H1 (cell line): Measurements from ENCODE around the gene CTNS. TPM values are rescaled to one million over a fixed set of nuclear protein-coding genes. Genes with fewer than 3 reads are reported as not detected.

Experiments used
- CTCF ChIA-PET: fragments of 300-600 bp; sonication (Branson Sonifier 250); formaldehyde crosslinking; loops from one replicate; lab custom pipeline; 2021; ENCODE audit not compliant: partially characterized antibody; lab: Charles Lee
- POLR2A ChIA-PET: fragments of 300-600 bp; sonication (Branson Sonifier 250); formaldehyde crosslinking; loops from one replicate; lab custom pipeline; 2021; ENCODE audit warnings: inconsistent platforms; ENCODE audit not compliant: partially characterized antibody; lab: Charles Lee
- DNase-seq, 2 experiments: peaks; one replicate each; pipeline versions ENCODE4 v3.0.0 to v3.0.0-alpha.2; 2010 to 2022; ENCODE audit warnings: low spot score in 2 of 2, low read depth in 1 of 2, mixed read lengths in 1 of 2
- FAIRE-seq: peaks from 2 replicates; lab custom pipeline; 2011; peaks lifted over from hg19 to GRCh38; lab: Jason Lieb, UNC
- H2AFZ ChIP-seq: 2 replicates; pipeline ENCODE4 v1.8.1; 2012; ENCODE audit warnings: low read length, inconsistent platforms
- H2AK5ac ChIP-seq: 2 replicates; pipeline ENCODE4 v1.6.1; 2013; ENCODE audit warnings: low read depth, low read length
- H2BK120ac ChIP-seq: replicated peaks from 2 replicates; pipeline ENCODE3; 2013; ENCODE audit warnings: low read depth, low read length, inconsistent platforms
- H2BK12ac ChIP-seq: 2 replicates; pipeline ENCODE4 v1.6.1; 2013; ENCODE audit warnings: low read depth, low read length
- H2BK15ac ChIP-seq: 2 replicates; pipeline ENCODE4 v1.6.1; 2013; ENCODE audit warnings: low read length
- H2BK20ac ChIP-seq: 2 replicates; pipeline ENCODE4 v1.6.1; 2013; ENCODE audit warnings: low read length
- H2BK5ac ChIP-seq: 2 replicates; pipeline ENCODE4 v1.6.1; 2013; ENCODE audit warnings: low read depth, low read length
- H3K14ac ChIP-seq: 2 replicates; pipeline ENCODE4 v1.6.1; 2013; ENCODE audit warnings: inconsistent platforms; ENCODE audit not compliant: insufficient read length
- H3K18ac ChIP-seq: 2 replicates; pipeline ENCODE4 v1.6.1; 2013; ENCODE audit warnings: low read length; ENCODE audit errors: extremely low read depth
- H3K23ac ChIP-seq: 2 replicates; pipeline ENCODE4 v1.6.1; 2013; ENCODE audit warnings: inconsistent platforms; ENCODE audit not compliant: insufficient read length
- H3K23me2 ChIP-seq: 2 replicates; pipeline ENCODE4 v1.6.1; 2013; ENCODE audit warnings: low read depth, low read length
- H3K27ac ChIP-seq: 2 replicates; pipeline ENCODE4 v1.6.1; 2011; ENCODE audit warnings: low read depth, low read length, inconsistent platforms
- H3K27me3 ChIP-seq, 4 experiments: replicated peaks in 1 of 4; 1 replicate in 1 of 4; 2 replicates in 3 of 4; pipeline versions ENCODE4 v1.6.1 to v1.8.1; 2011 to 2013; ENCODE audit warnings: low read length in 3 of 4, mild to moderate bottlenecking in 3 of 4, inconsistent platforms in 2 of 4, mixed read lengths in 2 of 4, moderate library complexity in 1 of 4; ENCODE audit not compliant: control insufficient read depth in 3 of 4, insufficient read depth in 3 of 4; ENCODE audit errors: extremely low read depth in 1 of 4
- H3K36me3 ChIP-seq, 4 experiments: 2 replicates each; pipeline versions ENCODE4 v1.6.1 to v1.8.1; 2011 to 2013; ENCODE audit warnings: mild to moderate bottlenecking in 4 of 4, low read length in 3 of 4, moderate library complexity in 2 of 4, control low read depth in 1 of 4, inconsistent platforms in 1 of 4; ENCODE audit not compliant: insufficient read depth in 4 of 4, control insufficient read depth in 2 of 4
- H3K4ac ChIP-seq: replicated peaks from 2 replicates; pipeline ENCODE3; 2013; ENCODE audit warnings: low read length, low read depth, mixed read lengths, inconsistent platforms; ENCODE audit not compliant: insufficient read length
- H3K4me1 ChIP-seq, 4 experiments: replicated peaks in 1 of 4; 1 replicate in 1 of 4; 2 replicates in 3 of 4; pipeline versions ENCODE4 v1.6.1 to v1.8.1; 2011 to 2013; ENCODE audit warnings: low read length in 3 of 4, inconsistent platforms in 2 of 4, mixed read lengths in 1 of 4; ENCODE audit not compliant: insufficient read depth in 4 of 4, control insufficient read depth in 3 of 4
- H3K4me2 ChIP-seq, 2 experiments: 2 replicates each; pipeline versions ENCODE4 v1.6.1 to v1.8.1; 2011 to 2013; ENCODE audit warnings: low read depth in 2 of 2, low read length in 2 of 2, control low read depth in 1 of 2, inconsistent platforms in 1 of 2, mild to moderate bottlenecking in 1 of 2; ENCODE audit not compliant: insufficient read depth in 1 of 2
- H3K4me3 ChIP-seq, 4 experiments: fragments of 200-600, 300-600 bp in 1 of 4; sonication (generic), shearing (Covaris generic), sonication (Bioruptor Twin) in 1 of 4; 2 replicates each; pipeline versions ENCODE4 v1.5.1 to v1.8.1; 2011 to 2016; ENCODE audit warnings: low read length in 4 of 4, low read depth in 3 of 4, control low read depth in 2 of 4, inconsistent platforms in 2 of 4, mild to moderate bottlenecking in 2 of 4, mixed read lengths in 1 of 4, moderate library complexity in 1 of 4; ENCODE audit not compliant: insufficient read depth in 2 of 4; ENCODE audit errors: extremely low read depth in 1 of 4
- H3K56ac ChIP-seq: replicated peaks from 2 replicates; pipeline ENCODE3; 2013; ENCODE audit warnings: low read depth, mild to moderate bottlenecking, mixed read lengths, low read length, inconsistent platforms; ENCODE audit not compliant: insufficient read length
- H3K79me1 ChIP-seq: 2 replicates; pipeline ENCODE4 v1.6.1; 2013; ENCODE audit warnings: low read depth, low read length, control low read depth
- H3K79me2 ChIP-seq, 2 experiments: 2 replicates each; pipeline versions ENCODE4 v1.6.1 to v1.8.1; 2012 to 2013; ENCODE audit warnings: low read length in 2 of 2, mild to moderate bottlenecking in 2 of 2, inconsistent platforms in 1 of 2; ENCODE audit not compliant: insufficient read depth in 2 of 2, control insufficient read depth in 1 of 2
- H3K9ac ChIP-seq, 4 experiments: replicated peaks in 1 of 4; 1 replicate in 1 of 4; 2 replicates in 3 of 4; pipeline versions ENCODE4 v1.6.1 to v1.8.1; 2011 to 2013; ENCODE audit warnings: low read depth in 3 of 4, low read length in 3 of 4, control low read depth in 2 of 4, mild to moderate bottlenecking in 2 of 4, moderate library complexity in 2 of 4, inconsistent platforms in 1 of 4; ENCODE audit errors: extremely low read depth in 1 of 4
- H3K9me3 ChIP-seq, 2 experiments: 2 replicates each; pipeline versions ENCODE4 v1.6.1 to v1.8.1; 2012 to 2013; ENCODE audit warnings: mild to moderate bottlenecking in 2 of 2, moderate library complexity in 2 of 2, control low read depth in 1 of 2, inconsistent platforms in 1 of 2, low read depth in 1 of 2, low read length in 1 of 2, mixed read lengths in 1 of 2; ENCODE audit not compliant: insufficient read depth in 2 of 2
- H4K20me1 ChIP-seq, 2 experiments: replicated peaks in 1 of 2; 2 replicates each; pipeline versions ENCODE3 to v1.8.1; 2011 to 2013; ENCODE audit warnings: inconsistent platforms in 2 of 2, low read length in 2 of 2, mild to moderate bottlenecking in 1 of 2; ENCODE audit not compliant: insufficient read depth in 2 of 2, control insufficient read depth in 1 of 2
- H4K5ac ChIP-seq: 2 replicates; pipeline ENCODE4 v1.6.1; 2013; ENCODE audit warnings: low read length, low read depth, mixed read lengths, inconsistent platforms; ENCODE audit not compliant: insufficient read length
- H4K8ac ChIP-seq: 2 replicates; pipeline ENCODE4 v1.8.0; 2013; ENCODE audit warnings: mild to moderate bottlenecking, moderate library complexity, low read length, inconsistent platforms; ENCODE audit not compliant: insufficient read depth; ENCODE audit errors: extremely low read depth
- H4K91ac ChIP-seq: replicated peaks from 2 replicates; pipeline ENCODE3; 2013; ENCODE audit warnings: low read length, mixed read lengths, inconsistent platforms; ENCODE audit not compliant: insufficient read length
- EP300 ChIP-seq, 2 experiments: IDR thresholded peaks; 1 replicate in 1 of 2; 2 replicates in 1 of 2; pipeline ENCODE4 v1.6.1; 2011 to 2012; ENCODE audit warnings: low read depth in 2 of 2, low read length in 2 of 2, mild to moderate bottlenecking in 2 of 2, borderline replicate concordance in 1 of 2, inconsistent platforms in 1 of 2, moderate library complexity in 1 of 2
- GABPA ChIP-seq: IDR thresholded peaks from 2 replicates; pipeline ENCODE4 v1.6.1; 2011; ENCODE audit warnings: mild to moderate bottlenecking, low read length, moderate library complexity, borderline replicate concordance; ENCODE audit not compliant: insufficient read depth
- GTF2F1 ChIP-seq: IDR thresholded peaks from 2 replicates; pipeline ENCODE4 v1.6.1; 2012; ENCODE audit warnings: low read depth, low read length, improper control_type of control experiment, borderline replicate concordance
- POLR2A ChIP-seq, 2 experiments: IDR thresholded peaks; 1 replicate in 1 of 2; 2 replicates in 1 of 2; pipeline ENCODE4 v1.6.1; 2011; ENCODE audit warnings: low read depth in 2 of 2, low read length in 2 of 2, mild to moderate bottlenecking in 2 of 2; ENCODE audit errors: control extremely low read depth in 1 of 2
- SIN3A ChIP-seq, 2 experiments: IDR thresholded peaks in 1 of 2; conservative IDR thresholded peaks in 1 of 2; 2 replicates each; pipeline ENCODE4 v1.6.1; 2011 to 2012; ENCODE audit warnings: low read length in 2 of 2, improper control_type of control experiment in 1 of 2, low read depth in 1 of 2, mild to moderate bottlenecking in 1 of 2
- WGBS, 2 experiments: shearing (Covaris generic) in 1 of 2; methylation state at CpG; one replicate each; pipeline versions ENCODE4 v1.1.6 to v1.1.7; 2013 to 2015; ENCODE audit warnings: low lambda C conversion rate in 2 of 2, mixed read lengths in 2 of 2, inconsistent platforms in 1 of 2, low coverage in 1 of 2, missing lambda C conversion rate in 1 of 2; ENCODE audit not compliant: insufficient replicate concordance in 2 of 2, insufficient coverage in 1 of 2, insufficient read length in 1 of 2; ENCODE audit errors: extremely low coverage in 1 of 2, missing lambda C conversion rate in 1 of 2; 5-methylcytosine and 5-hydroxymethylcytosine counted together
- polyA plus RNA-seq, 7 experiments: library from polyadenylated mRNA; depleted of rRNA in 3 of 7; stranded (reverse) in 5 of 7; unstranded in 2 of 7; fragments of >200 nt in 5 of 7; fragments of 200-250 nt in 2 of 7; gene quantifications; 1 replicate in 5 of 7; 2 replicates in 1 of 7; 4 replicates in 1 of 7; pipeline versions ENCODE4 v1.2.1 to v1.2.3, GENCODE V29; 2011 to 2013; ENCODE audit warnings: missing spikeins in 2 of 7, mixed read lengths in 2 of 7
- total RNA-seq: library from RNA; stranded (reverse); fragmentation: NEBNext Ultra II Directional; extraction: Animal tissue kit (Norgen Biotek cat#: 25700); gene quantifications from 2 replicates; pipeline ENCODE4 v1.2.1, GENCODE V29; 2021

The CTNS gene
- total and polyA plus RNA-seq, 2 of the 8 experiments (the other 6 are each of a cell fraction or from before 2014, with no cell fraction given) = 11.6 to 12.9 TPM

- no peak overlapping the region for H2BK5ac ChIP-seq
- no peaks in the 10 kb centered on the region for H3K79me1 ChIP-seq
- peaks cover 0 to 2% of the 10 kb centered on the region in 2 experiments for H4K20me1 ChIP-seq
- no peak overlapping the region for H3K9ac ChIP-seq
- WGBS, 2 experiments = 81% methylated on average over 13 of the region's 13 CpGs; no CpG with 5 or more reads in 1 of the 2 experiments
- no peak overlapping the region for H2AK5ac ChIP-seq
- DNase-seq = no peak
- H3K18ac ChIP-seq = no peak overlapping the region
- H3K56ac ChIP-seq = no peak overlapping the region
- H2BK15ac ChIP-seq = no peak overlapping the region
- no peak overlapping the region for H2AFZ ChIP-seq
- no peaks in the 10 kb centered on the region; a peak in 1 of 7 replicates for H3K4me1 ChIP-seq
- H3K23me2 ChIP-seq = no peaks in the 10 kb centered on the region
- no peak overlapping the region for H3K4me2 ChIP-seq
- H3K4me3 ChIP-seq = no peak overlapping the region
- no peak overlapping the region for H2BK20ac ChIP-seq
- no peak overlapping the region for H2BK12ac ChIP-seq
- H3K9me3 ChIP-seq = no peaks in the 10 kb centered on the region
- H2BK120ac ChIP-seq = no peak overlapping the region
- H3K79me2 ChIP-seq = no peaks in the 10 kb centered on the region
- POLR2A ChIA-PET = no interaction called here
- no peaks in the 10 kb centered on the region for H3K27me3 ChIP-seq
- TF ChIP-seq POLR2A (IDR thresholded peaks at IDR 0.05; ENCODE audit: control extremely low read depth in 1 of 2, low read depth in 2 of 2, low read length in 2 of 2) (no peak), GABPA (no peak), SIN3A (conservative IDR thresholded peaks at IDR 0.05 in 1 of 2, IDR thresholded peaks at IDR 0.05 in 1 of 2; ENCODE audit: low read depth in 1 of 2, low read length in 2 of 2) (no peak), GTF2F1 (no peak), EP300 (IDR thresholded peaks at IDR 0.05; ENCODE audit: borderline replicate concordance in 1 of 2, low read depth in 2 of 2, low read length in 2 of 2) (no peak)
- no peak overlapping the region for H3K4ac ChIP-seq
- FAIRE-seq = no peak
- no peak overlapping the region for H4K91ac ChIP-seq
- H3K27ac ChIP-seq = no peak overlapping the region
- CTCF ChIA-PET = interaction anchor here (0.6 kb wide), 1 partner anchor 55 kb away, joined by 3 read pairs; no protein-coding TSS in a partner anchor
- H4K8ac ChIP-seq = peak overlapping the region; percentile 38; the same call in 1 of the 2 replicates
- H4K5ac ChIP-seq = no peak overlapping the region
- no peak overlapping the region for H3K23ac ChIP-seq
- no peak overlapping the region for H3K14ac ChIP-seq
- no peaks in the 10 kb centered on the region for H3K36me3 ChIP-seq
Observed at GRCh38 chr17:3598078-3598477, 38.5 kb upstream of the CTNS start.
